GM15510 (cell line): ENCODE results near the gene CDK19.

Source experiments
- POLR2A ChIP-seq: IDR thresholded peaks from 3 replicates; pipeline ENCODE4 v1.6.1; 2011; ENCODE audit warnings: borderline replicate concordance; ENCODE audit not compliant: insufficient read length; ENCODE audit errors: extremely low read depth

CDK19 gene

GRCh38 chr6:110781522-110782214 lies 33.6 kb downstream of the CDK19 start:
- no peak for TF ChIP-seq POLR2A

DNA sequence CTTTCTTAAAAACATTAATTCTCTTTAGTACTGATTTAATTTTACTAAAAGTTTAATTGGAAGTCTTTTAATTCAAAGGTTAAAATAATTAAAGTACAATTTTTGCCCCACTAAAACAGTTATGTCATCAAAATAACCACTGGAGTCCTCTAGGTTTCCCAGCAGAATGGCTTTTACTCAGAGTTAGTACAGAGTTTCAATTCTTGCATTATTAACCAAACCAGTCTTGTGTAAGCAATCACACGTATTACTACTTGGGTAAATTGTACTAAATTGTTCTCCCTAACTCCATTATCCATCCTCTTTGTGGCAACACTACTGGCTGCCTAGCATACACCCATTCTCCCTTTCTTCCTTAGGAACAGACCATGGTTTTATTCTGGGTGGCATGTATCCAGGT lies 36.9 kb downstream of the CDK19 start:
- no peak for TF ChIP-seq POLR2A

GRCh38 chr6:110777636-110778035 lies 37.6 kb downstream of the CDK19 start:
- TF ChIP-seq POLR2A, result no peak

DNA sequence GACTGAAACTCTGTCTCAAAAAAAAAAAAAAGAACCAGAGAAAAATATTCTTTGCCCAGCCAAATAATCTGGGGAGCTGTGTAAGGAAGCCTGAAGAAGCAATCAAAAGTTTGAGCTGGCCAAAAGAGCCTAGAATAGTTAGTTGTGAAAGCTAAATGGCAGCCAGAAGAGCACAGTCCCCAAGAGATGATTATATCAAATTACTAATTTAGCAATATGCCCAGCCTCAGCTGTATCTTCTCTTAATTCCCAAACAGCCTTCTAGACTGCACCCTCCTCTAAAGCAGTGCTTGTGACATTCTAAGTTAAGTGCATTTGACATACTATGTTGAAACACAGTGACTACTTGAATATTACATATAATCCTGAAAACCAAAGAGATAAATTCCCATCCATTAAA lies 38.9 kb downstream of the CDK19 start:
- no peak for TF ChIP-seq POLR2A

GRCh38 chr6:110769923-110770322 lies 45.3 kb downstream of the CDK19 start:
- TF ChIP-seq POLR2A, result no peak

DNA sequence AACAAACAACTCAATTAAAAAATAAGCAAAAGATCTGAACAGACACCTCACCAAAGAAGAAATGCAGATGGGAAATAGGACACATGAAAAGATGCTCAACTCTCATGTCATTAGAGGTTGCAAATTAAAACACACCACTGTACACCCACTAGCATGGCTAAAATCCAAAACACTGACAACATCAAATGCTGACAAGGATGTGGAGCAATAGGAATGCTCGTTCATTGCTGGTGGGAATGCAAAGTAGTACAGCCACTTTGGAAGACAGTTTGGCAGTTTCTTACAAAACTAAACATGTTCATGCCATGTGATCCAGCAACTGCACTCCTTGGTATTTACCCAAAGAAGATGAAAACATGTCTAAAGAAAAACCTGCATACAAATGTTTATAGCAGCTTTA lies 47.2 kb downstream of the CDK19 start:
- no peak for TF ChIP-seq POLR2A

DNA sequence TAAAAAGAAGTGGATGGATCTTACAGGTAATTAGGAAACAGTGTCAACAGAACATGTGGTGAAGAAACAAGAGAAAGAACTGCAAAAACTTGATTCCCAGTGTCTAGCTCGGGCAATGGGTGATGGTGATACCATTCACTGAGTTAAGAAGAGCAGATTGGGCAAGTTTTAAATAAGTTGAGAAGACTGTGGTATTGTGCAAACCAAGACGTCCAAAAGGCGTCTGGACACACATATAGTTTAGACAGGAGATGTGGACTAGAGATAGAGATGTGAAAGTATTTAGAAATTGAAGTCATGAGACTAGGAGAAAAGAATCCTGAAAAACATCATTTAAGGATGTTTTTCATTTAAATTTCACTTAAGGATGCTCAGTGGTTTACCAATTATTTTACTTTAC lies 53.9 kb downstream of the CDK19 start:
- no peak for TF ChIP-seq POLR2A

- no peak for TF ChIP-seq POLR2A
These were observed 54.7 kb downstream of the CDK19 start for GRCh38 chr6:110760589-110760988.

- no peak for TF ChIP-seq POLR2A
These were observed 57.3 kb downstream of the CDK19 start for GRCh38 chr6:110757926-110758325.

- TF ChIP-seq POLR2A, result no peak
These were observed 58.5 kb downstream of the CDK19 start for GRCh38 chr6:110756817-110757216.

DNA sequence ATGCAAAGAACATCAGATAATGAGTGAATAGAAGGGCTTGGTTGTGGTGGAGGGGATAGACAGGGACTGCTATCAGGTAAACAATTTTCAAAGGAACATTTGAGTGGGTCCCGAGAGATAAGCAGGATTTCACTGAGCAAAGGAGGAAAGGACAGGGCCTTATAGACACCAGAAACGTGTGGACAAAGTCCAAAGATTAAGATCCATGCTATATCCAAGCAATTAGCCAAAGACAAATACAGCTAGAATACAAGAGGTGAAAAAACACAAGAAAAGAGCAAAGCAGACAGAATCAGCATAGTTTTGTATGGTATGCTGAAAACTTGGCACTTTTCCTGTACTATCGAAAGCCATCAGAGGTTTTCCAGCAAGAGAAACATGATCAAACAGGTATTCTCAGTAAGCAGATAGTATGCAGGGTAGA lies 59.8 kb downstream of the CDK19 start:
- TF ChIP-seq POLR2A, result no peak

GRCh38 chr6:110748453-110748852 lies 66.8 kb downstream of the CDK19 start:
- TF ChIP-seq POLR2A, result no peak

- no peak for TF ChIP-seq POLR2A
These were observed 68.6 kb downstream of the CDK19 start for GRCh38 chr6:110746680-110747079.

- no peak for TF ChIP-seq POLR2A
These were observed 70.3 kb downstream of the CDK19 start for GRCh38 chr6:110744991-110745390.

DNA sequence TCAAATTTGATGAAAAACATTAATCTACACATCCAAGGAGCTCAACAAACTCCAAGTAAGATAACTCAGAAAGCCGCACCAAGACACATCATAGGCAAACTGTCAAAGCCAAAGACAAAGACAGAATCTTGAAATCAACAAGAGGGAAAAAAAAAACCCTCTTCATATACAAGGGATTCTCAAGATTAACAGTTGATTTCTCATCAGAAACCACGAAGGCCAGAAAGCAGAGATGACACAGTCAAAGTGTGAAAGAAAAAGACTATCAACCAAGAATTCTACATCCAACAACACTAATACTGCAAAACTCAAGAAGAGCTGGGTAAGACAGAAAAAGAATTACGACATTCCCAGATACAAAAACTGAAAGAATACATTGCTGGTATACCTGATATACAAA lies 73.8 kb downstream of the CDK19 start:
- no peak for TF ChIP-seq POLR2A

GRCh38 chr6:110738899-110739365 lies 76.3 kb downstream of the CDK19 start:
- no peak for TF ChIP-seq POLR2A

DNA sequence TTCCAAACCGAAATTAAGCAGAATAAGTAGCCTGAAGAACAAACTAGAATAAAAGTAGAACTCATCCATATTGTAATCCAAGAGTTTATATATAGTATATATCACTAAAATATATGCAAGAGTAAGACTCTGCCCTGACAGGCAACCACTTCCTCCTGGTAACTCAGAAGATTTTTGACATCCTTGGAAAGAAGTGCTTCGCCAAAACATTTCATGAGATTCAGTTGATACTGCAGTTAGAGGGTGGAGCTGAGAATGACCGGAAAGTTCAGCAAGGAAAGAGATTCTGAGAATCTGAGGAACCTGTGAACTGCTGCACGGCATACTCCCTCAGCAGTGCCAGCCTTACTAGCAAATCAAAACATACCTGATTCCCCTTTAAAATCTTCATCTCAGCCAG lies 79.6 kb downstream of the CDK19 start:
- TF ChIP-seq POLR2A, result no peak

DNA sequence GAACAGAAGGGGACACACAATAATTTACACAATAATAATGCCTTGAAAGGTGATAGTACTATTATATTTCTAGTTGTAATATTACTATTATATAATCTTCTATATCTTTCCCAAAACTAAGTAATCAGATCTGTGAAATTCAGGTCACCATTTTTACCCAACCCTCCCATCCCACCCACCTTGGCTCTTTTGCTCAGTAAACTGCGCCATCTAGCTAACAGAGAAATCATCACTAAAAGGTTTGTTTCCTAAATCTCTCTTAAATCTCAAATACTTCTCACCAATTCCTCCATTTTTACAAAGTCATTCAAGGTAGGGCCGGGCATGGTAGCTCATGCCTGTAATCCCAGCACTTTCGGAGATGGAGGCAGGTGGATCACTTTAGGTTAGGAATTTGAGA lies 83.4 kb downstream of the CDK19 start:
- TF ChIP-seq POLR2A, result no peak

GRCh38 chr6:110731196-110731595 lies 84.1 kb downstream of the CDK19 start:
- TF ChIP-seq POLR2A, result no peak
